ENCODE data around the gene ADRA2B. TPM values are rescaled to one million over a fixed set of nuclear protein-coding genes. Genes with fewer than 3 reads are reported as not detected.

ADRA2B gene
- total RNA-seq, 1 experiment from 2014 or later: 4.7 TPM

GRCh38 chr2:96158554-96158940 is 42.2 kb upstream of the ADRA2B start (continued):
- no peak for TF ChIP-seq ERG (CRISPR knock-in tag; IDR thresholded peaks at IDR 0.05)

GRCh38 chr2:96157649-96158553 is 41.5 kb upstream of the ADRA2B start:
- Mint-ChIP-seq H3K36me3 (no peaks in the 10 kb centered on the region), H3K9me3 (peaks cover 3% of the 10 kb centered on the region; the same call in 1 of the 2 replicates), H3K4me3 (no peak overlapping the region), H3K27me3 (ENCODE audit: low read depth) (no peaks in the 10 kb centered on the region; the same call in 1 of the 2 replicates), H3K4me1 (peaks cover 14% of the 10 kb centered on the region), H3K27ac (no peak overlapping the region)
- no peak for DNase-seq (ENCODE audit: low spot score)
- peak; percentile 8 for ATAC-seq
- ChIA-PET CTCF (interaction anchor here (1.5 to 3.9 kb wide), 3 partner anchors 17 to 135 kb away, joined by 7 to 23 read pairs (median 11); partner anchors contain the start of gene ASTL), POLR2A (no interaction called here)
- no peak for TF ChIP-seq HMGA2 (CRISPR knock-in tag; IDR thresholded peaks at IDR 0.05)
- no peak for TF ChIP-seq PREB (CRISPR knock-in tag; IDR thresholded peaks at IDR 0.05; ENCODE audit: borderline replicate concordance)
- TF ChIP-seq ZNF219 (CRISPR knock-in tag; IDR thresholded peaks at IDR 0.05; ENCODE audit: borderline replicate concordance): no peak
- TF ChIP-seq ESRRA (CRISPR knock-in tag; IDR thresholded peaks at IDR 0.05; ENCODE audit: borderline replicate concordance): no peak
- TF ChIP-seq IRF2 (CRISPR knock-in tag; IDR thresholded peaks at IDR 0.05; ENCODE audit: borderline replicate concordance, low read depth): no peak
- no peak for TF ChIP-seq AR (CRISPR knock-in tag; IDR thresholded peaks at IDR 0.05)
- TF ChIP-seq MAX (CRISPR knock-in tag; IDR thresholded peaks at IDR 0.05): no peak
- TF ChIP-seq ZBTB43 (CRISPR knock-in tag; IDR thresholded peaks at IDR 0.05): no peak
- no peak for TF ChIP-seq ETV6 (CRISPR knock-in tag; IDR thresholded peaks at IDR 0.05)
- TF ChIP-seq MYBL2 (CRISPR knock-in tag; IDR thresholded peaks at IDR 0.05): no peak
- TF ChIP-seq USF1 (CRISPR knock-in tag; IDR thresholded peaks at IDR 0.05): no peak
- TF ChIP-seq AFF4 (CRISPR knock-in tag; IDR thresholded peaks at IDR 0.05; ENCODE audit: borderline replicate concordance): no peak
- TF ChIP-seq GABPB1 (CRISPR knock-in tag; IDR thresholded peaks at IDR 0.05): no peak
- no peak for TF ChIP-seq NR2C2 (CRISPR knock-in tag; IDR thresholded peaks at IDR 0.05)
- TF ChIP-seq JUN (CRISPR knock-in tag; IDR thresholded peaks at IDR 0.05): no peak
- no peak for TF ChIP-seq JAZF1 (CRISPR knock-in tag; IDR thresholded peaks at IDR 0.05)
- TF ChIP-seq ATF3 (CRISPR knock-in tag; conservative IDR thresholded peaks at IDR 0.05): no peak
- TF ChIP-seq NFE2L1 (CRISPR knock-in tag; IDR thresholded peaks at IDR 0.05): no peak
- TF ChIP-seq TEAD1 (CRISPR knock-in tag; IDR thresholded peaks at IDR 0.05): no peak

Data from WTC11 (cell line).